Stimulated activated CD8-positive, alpha-beta memory T cell treated with anti-CD3 and anti-CD28 coated beads, Interleukin-4, amount 100 ng/mL, for 48 hours (primary cell): ENCODE data around the gene TAPT1.

Experiments
- DNase-seq: peaks from one replicate; pipeline ENCODE4 v3.0.0-alpha.2; 2020

Gene TAPT1

GRCh38 chr4:16248605-16249004, 22.3 kb upstream of the TAPT1 start:
- DNase-seq: no peak

GRCh38 chr4:16245241-16245640, 19.0 kb upstream of the TAPT1 start:
- no peak for DNase-seq

GRCh38 chr4:16243285-16243684, 17.0 kb upstream of the TAPT1 start:
- no peak for DNase-seq

- DNase-seq: no peak
Measured at GRCh38 chr4:16240300-16240699, 14.0 kb upstream of the TAPT1 start.

GRCh38 chr4:16239086-16239485, 12.8 kb upstream of the TAPT1 start:
- DNase-seq: no peak

GRCh38 chr4:16238327-16238726, 12.1 kb upstream of the TAPT1 start:
- no peak for DNase-seq

DNA sequence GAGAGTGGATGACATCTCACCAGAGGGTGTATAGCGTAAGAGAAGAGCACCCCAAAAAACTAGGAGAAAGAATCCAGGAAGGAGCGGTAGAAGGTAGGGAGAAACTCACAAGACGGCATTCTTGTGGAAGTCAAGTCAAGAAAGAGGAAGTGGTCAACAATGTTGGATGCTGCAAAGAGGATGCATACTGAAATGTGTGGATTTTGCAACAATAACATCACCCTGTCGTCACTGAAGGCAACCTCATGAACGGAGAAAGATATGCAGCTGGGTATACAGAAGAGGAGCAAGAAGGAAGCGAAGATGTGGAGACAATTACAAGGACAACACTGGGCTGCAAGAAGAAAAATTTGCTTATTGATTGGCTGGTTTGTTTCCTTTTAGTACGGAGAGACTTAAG, 11.4 kb upstream of the TAPT1 start:
- no peak for DNase-seq

- DNase-seq: no peak
Measured at GRCh38 chr4:16236402-16237023, 10.2 kb upstream of the TAPT1 start.

DNA sequence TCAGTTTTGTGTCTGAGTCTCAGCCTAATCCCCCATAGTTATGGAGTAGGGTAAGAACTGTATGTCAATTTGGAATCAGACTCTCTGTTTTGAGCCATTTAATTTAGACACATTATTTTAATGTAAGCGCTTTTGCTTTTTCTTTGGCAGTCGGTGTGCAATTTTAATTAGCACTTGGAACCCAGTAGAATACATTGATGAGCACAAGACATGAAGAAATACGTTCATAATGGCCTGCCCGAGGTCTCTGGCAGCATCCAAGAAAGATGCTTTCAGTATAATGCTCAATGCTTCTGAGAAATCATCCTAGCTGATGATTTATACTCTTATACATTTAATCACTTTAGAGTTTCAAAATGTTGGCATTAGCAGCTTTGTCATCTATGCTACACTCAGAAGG, 8.9 kb upstream of the TAPT1 start:
- no peak for DNase-seq

GRCh38 chr4:16233569-16234177, 7.4 kb upstream of the TAPT1 start:
- no peak for DNase-seq

DNA sequence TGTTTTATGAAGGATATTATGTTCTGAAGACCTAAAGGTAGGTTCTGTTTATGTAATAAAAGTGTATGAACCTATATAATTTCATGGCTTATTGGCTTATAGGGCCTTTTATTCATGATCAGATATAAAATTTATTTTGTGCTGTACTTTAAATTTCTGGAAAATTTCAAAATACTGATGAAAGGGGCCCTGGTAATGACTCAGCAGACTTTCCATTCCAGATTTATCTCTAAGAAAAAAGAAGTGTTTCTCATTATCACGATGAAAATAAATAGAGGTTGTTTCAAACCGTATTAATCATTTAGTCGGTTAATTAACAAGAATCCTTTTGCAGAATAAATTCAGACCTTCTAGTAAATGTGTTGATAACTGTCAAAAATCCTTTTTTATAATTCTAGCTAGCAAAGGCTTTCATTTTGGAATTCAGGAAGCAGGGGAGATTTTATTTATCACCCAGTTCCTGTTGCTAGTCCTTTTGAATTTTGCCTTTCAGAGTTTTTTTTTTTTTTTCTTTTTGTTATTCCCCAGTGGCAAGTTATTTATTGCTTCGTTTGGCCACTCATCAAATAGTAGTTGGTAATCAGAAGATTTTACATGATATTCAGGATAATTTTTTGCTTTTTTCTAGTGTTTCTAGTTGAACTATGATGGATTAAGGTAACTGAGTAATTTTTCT, 5.4 kb upstream of the TAPT1 start:
- DNase-seq: no peak

- DNase-seq: no peak
Measured at GRCh38 chr4:16230308-16230707, 4.0 kb upstream of the TAPT1 start.

GRCh38 chr4:16229604-16230003, 3.3 kb upstream of the TAPT1 start:
- no peak for DNase-seq

GRCh38 chr4:16227462-16227868, 1.2 kb upstream of the TAPT1 start:
- DNase-seq: peak; percentile 37

GRCh38 chr4:16226816-16227461, 668 bp upstream of the TAPT1 start:
- peak; percentile 67 for DNase-seq

- no peak for DNase-seq
Measured at GRCh38 chr4:16225167-16225862, 956 bp downstream of the TAPT1 start.

DNA sequence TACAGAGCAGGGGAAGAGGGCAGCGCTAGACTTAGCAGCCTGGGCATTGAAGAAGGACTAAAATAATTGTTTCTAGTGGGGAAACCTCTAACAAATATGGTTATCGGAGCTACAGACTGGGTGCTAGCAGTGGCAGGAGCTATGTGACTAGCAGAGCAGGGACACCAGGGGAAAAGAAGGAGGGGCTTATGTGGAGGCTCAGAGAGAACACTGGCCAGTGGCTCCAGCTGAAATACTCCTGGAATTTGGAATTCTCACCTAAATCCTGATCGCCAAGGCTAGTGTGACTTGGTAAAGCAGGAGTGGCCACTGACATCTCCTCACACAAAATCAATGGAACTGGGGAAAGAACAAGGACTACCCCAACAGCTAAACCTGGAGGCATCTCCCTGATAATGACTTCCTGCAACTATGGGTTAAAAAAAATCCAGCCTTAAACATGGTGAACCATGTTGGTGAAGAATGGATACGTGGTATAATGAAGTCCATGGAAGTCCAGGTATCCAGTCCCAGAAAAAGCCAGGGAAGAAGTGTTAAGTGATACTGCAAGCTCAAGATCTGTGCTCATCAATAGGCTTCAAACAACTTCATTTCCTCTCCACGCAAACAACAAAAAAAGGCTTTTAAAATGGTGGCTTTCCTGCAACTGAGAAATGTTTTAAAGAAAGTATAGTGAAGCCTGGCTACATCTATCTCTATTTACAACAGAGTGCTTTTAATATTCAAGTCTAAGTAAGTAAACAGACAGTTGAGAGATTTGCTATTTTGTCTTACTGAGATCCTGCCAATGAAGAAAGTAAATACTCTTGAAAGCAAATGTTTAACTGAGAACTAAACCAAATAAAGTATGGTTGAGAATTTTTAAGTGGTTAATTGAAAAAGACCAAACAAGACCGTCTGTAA, 1.8 kb downstream of the TAPT1 start:
- DNase-seq: no peak

DNA sequence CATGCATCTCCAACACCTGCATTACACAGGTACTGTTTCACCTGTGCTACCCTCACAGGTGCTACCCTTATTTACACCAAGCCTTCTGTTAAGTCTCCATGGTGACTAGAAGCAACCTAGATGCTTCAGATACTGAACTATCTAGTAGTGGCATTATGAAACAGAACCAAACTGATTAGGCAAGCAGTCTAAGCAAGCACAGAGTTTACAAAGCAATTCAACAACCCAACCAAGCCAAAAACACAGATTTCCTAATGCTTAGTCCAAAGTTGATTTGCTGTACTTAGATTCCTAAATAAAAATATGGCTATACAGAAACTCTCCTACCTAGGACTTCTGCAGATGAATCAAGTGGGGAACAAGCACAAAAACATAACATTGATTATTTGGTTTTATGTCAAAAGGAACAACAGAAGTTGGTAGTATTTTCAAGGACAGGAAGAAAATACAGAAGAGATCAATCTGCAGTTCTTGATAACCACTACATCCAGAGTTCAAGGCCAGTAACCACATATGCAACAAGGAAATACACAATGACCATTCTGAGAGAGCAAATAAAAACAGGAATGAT, 3.2 kb downstream of the TAPT1 start:
- no peak for DNase-seq

DNA sequence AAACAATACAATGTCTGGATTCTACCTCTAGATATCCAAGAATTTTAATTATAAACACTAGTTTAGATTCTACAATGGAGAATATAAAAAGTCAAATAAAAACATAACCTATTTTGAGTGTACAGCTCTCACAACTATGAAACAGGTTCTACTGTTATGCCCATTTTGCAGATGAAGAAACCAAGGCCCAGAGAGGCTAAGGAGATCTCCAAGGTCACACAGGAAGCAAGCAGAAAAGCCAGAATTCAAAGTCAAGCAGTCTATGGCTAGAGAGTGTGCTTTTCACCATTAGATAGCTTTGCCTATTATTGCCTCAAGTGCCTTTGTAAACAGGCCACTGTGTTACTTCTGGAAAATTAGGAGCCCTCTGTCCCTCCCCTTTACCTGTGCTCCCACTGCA, 7.3 kb downstream of the TAPT1 start:
- DNase-seq: no peak

- DNase-seq: no peak
Measured at GRCh38 chr4:16217300-16218051, 8.8 kb downstream of the TAPT1 start.

GRCh38 chr4:16213121-16213520, 13.2 kb downstream of the TAPT1 start:
- no peak for DNase-seq
